ENCODE measurements around the gene P3H4. TPM values are rescaled to one million over a fixed set of nuclear protein-coding genes. Genes with fewer than 3 reads are reported as not detected.

P3H4 gene
- total and polyA plus RNA-seq, 2 of the 4 experiments (the other 2 are of a cell fraction), result 21.5 to 66.7 TPM

GRCh38 chr17:41787021-41787418 is 24.7 kb downstream of the P3H4 start:
- BruUV-seq (replicated peaks), result no TSS peak
- WGBS, 2 experiments (ENCODE audit: extremely low coverage in 2 of 2, insufficient read length in 1 of 2), result 10% methylated on average over 2 of the region's 4 CpGs; no CpG with 5 or more reads in 1 of the 2 experiments
- H3K4me3 ChIP-seq (ENCODE audit: insufficient read depth, low read depth, low read length), result no peak overlapping the region
- no peak overlapping the region for H2BK5ac ChIP-seq (ENCODE audit: low read depth, low read length, poor library complexity, severe bottlenecking)
- dilution Hi-C loops (cut with HindIII; ENCODE audit: low sequenced_read_pairs, unreplicated experiment) (no loop called here), in situ Hi-C loops (cut with MboI; ENCODE audit: low sequenced_read_pairs) (no loop called here), intact Hi-C loops (cut with micrococcal nuclease) (no loop called here)
- CTCF ChIA-PET, result interaction anchor here (0.7 to 1.4 kb wide), 8 partner anchors 9 to 51 kb away, joined by 3 to 12 read pairs (median 3); no protein-coding TSS in a partner anchor
- no peak overlapping the region for H3K23ac ChIP-seq (ENCODE audit: low read depth, low read length)
- TF ChIP-seq MAZ (IDR thresholded peaks at IDR 0.05; ENCODE audit: borderline replicate concordance, low read depth, low read length) (no peak), CTCF (conservative IDR thresholded peaks at IDR 0.05; ENCODE audit: low read depth, low read length) (no peak), MXI1 (IDR thresholded peaks at IDR 0.05; ENCODE audit: borderline replicate concordance, low read depth, low read length) (no peak), CHD1 (IDR thresholded peaks at IDR 0.05; ENCODE audit: low read depth, low read length) (no peak), RAD21 (IDR thresholded peaks at IDR 0.05; ENCODE audit: low read length) (no peak), RCOR1 (IDR thresholded peaks at IDR 0.05; ENCODE audit: insufficient replicate concordance, low read length) (no peak), POLR2A (IDR thresholded peaks at IDR 0.05; ENCODE audit: low read depth, low read length) (no peak), BHLHE40 (IDR thresholded peaks at IDR 0.05; ENCODE audit: low read depth, low read length) (no peak), USF2 (IDR thresholded peaks at IDR 0.05; ENCODE audit: low read depth, low read length) (no peak), RFX5 (IDR thresholded peaks at IDR 0.05; ENCODE audit: low read depth, low read length) (no peak), CEBPB (IDR thresholded peaks at IDR 0.05; ENCODE audit: low read depth, low read length) (no peak)
- POLR2A ChIA-PET (ENCODE audit: unreplicated experiment), result interaction anchor here (0.9 to 1.4 kb wide), 3 partner anchors 9 to 98 kb away, joined by 3 to 6 read pairs (median 4); no protein-coding TSS in a partner anchor
- H3K27ac ChIP-seq (ENCODE audit: insufficient read depth, low read length), result no peak overlapping the region
- 0 out of 2 replicates have a peak, but pooled peaks cover 2% of the 10 kb centered on the region for H3K27me3 ChIP-seq (ENCODE audit: control insufficient read depth, insufficient read depth, low read length)
- no peaks in the 10 kb centered on the region for H3K9me3 ChIP-seq (ENCODE audit: control insufficient read depth, insufficient read depth, low read length)
- H3K4me2 ChIP-seq (ENCODE audit: low read depth, low read length), result peak overlapping the region; percentile 31; the same call in 1 of the 2 replicates
- H4K8ac ChIP-seq (ENCODE audit: low read depth in 2 of 2, low read length in 2 of 2), result peak overlapping the region in 1 of 2 experiments; percentile 86; a peak in 2 of 4 replicates
- no peak overlapping the region for H2BK20ac ChIP-seq (ENCODE audit: low read depth, low read length)
- peak overlapping the region; percentile 92 for H2AK9ac ChIP-seq (replicated peaks; ENCODE audit: low read depth, low read length, poor library complexity)
- H3K14ac ChIP-seq (replicated peaks; ENCODE audit: low read depth, low read length), result no peak overlapping the region
- peaks cover 8% of the 10 kb centered on the region; the same call in 1 of the 2 replicates for H4K20me1 ChIP-seq (ENCODE audit: insufficient read depth, low read length)
- no peak for ATAC-seq (ENCODE audit: low read depth)
- peak overlapping the region; percentile 48; the same call in 1 of the 2 replicates for H3K4ac ChIP-seq (ENCODE audit: low read depth, low read length)
- H3K18ac ChIP-seq (ENCODE audit: low read depth, low read length), result no peak overlapping the region
- H3K36me3 ChIP-seq (ENCODE audit: control insufficient read depth, insufficient read depth, low read length), result 0 out of 2 replicates have a peak, but pooled peaks cover 2% of the 10 kb centered on the region
- 0 out of 2 replicates have a peak, but pooled peaks cover 5% of the 10 kb centered on the region for H3K9me1 ChIP-seq (ENCODE audit: insufficient read depth, low read length)
- H2BK120ac ChIP-seq (ENCODE audit: low read depth, low read length), result no peak overlapping the region
- H2BK15ac ChIP-seq (ENCODE audit: low read depth, low read length), result no peak overlapping the region
- no peak overlapping the region for H3K56ac ChIP-seq (ENCODE audit: extremely low read depth, insufficient read depth, low read length)
- peaks cover 4 to 33% of the 10 kb centered on the region in 2 experiments; a peak in 3 of 4 replicates for H3K79me1 ChIP-seq (ENCODE audit: low read depth in 1 of 2, low read length in 2 of 2)
- H4K91ac ChIP-seq (ENCODE audit: insufficient read depth, low read depth, low read length), result no peak overlapping the region
- H2AK5ac ChIP-seq (ENCODE audit: low read depth, low read length), result peak overlapping the region; percentile 84
- peaks cover 18% of the 10 kb centered on the region for H3K4me1 ChIP-seq (ENCODE audit: control insufficient read depth, insufficient read depth, low read length)
- H2AFZ ChIP-seq (replicated peaks; ENCODE audit: low read length, poor library complexity), result peak overlapping the region; percentile 80
- H4K5ac ChIP-seq (ENCODE audit: low read depth, low read length), result no peak overlapping the region
- H3K9ac ChIP-seq (ENCODE audit: low read depth, low read length), result no peak overlapping the region
- DNase-seq, result no peak

Measured in IMR-90 (cell line).